ENCODE results near the gene LRRK2.

The LRRK2 gene

GRCh38 chr12:40223646-40224045 lies 1.2 kb upstream of the LRRK2 start:
- DNase-seq (ENCODE audit: low read depth in 1 of 2, low spot score in 1 of 2), result no peak
- Histone ChIP-seq H3K4me3 (replicated peaks; ENCODE audit: insufficient read depth, low read length) (peak overlapping the region; percentile 46), H3K27me3 (ENCODE audit: insufficient read depth, poor library complexity, severe bottlenecking) (no peaks in the 10 kb centered on the region), H3K27ac (replicated peaks) (peak overlapping the region; percentile 80)
- no peak for TF ChIP-seq GABPA (IDR thresholded peaks at IDR 0.05; ENCODE audit: low read depth)
- no peak for TF ChIP-seq CTCF (IDR thresholded peaks at IDR 0.05; ENCODE audit: insufficient read depth, low read length)
- TF ChIP-seq POLR2AphosphoS5 (IDR thresholded peaks at IDR 0.05; ENCODE audit: low read depth), result no peak
- TF ChIP-seq REST (IDR thresholded peaks at IDR 0.05; ENCODE audit: insufficient replicate concordance, low read depth), result no peak

GRCh38 chr12:40225337-40225983 lies 663 bp downstream of the LRRK2 start:
- Histone ChIP-seq H3K4me3 (replicated peaks; ENCODE audit: insufficient read depth, low read length) (peak overlapping the region; percentile 46), H3K27ac (replicated peaks) (peak overlapping the region; percentile 80), H3K27me3 (ENCODE audit: insufficient read depth, poor library complexity, severe bottlenecking) (no peaks in the 10 kb centered on the region)
- no peak for DNase-seq (ENCODE audit: low read depth in 1 of 2, low spot score in 1 of 2)
- TF ChIP-seq SPI1 (IDR thresholded peaks at IDR 0.05; ENCODE audit: borderline replicate concordance, low read depth) (no peak), GABPA (IDR thresholded peaks at IDR 0.05; ENCODE audit: low read depth) (no peak), POLR2AphosphoS5 (IDR thresholded peaks at IDR 0.05; ENCODE audit: low read depth) (no peak), REST (IDR thresholded peaks at IDR 0.05; ENCODE audit: insufficient replicate concordance, low read depth) (no peak), CTCF (IDR thresholded peaks at IDR 0.05; ENCODE audit: insufficient read depth, low read length) (no peak)

GRCh38 chr12:40225984-40226602 lies 1.3 kb downstream of the LRRK2 start:
- TF ChIP-seq SPI1 (IDR thresholded peaks at IDR 0.05; ENCODE audit: borderline replicate concordance, low read depth), result no peak; the same call in 1 of the 2 replicates
- TF ChIP-seq POLR2AphosphoS5 (IDR thresholded peaks at IDR 0.05; ENCODE audit: low read depth), result no peak
- no peak for TF ChIP-seq REST (IDR thresholded peaks at IDR 0.05; ENCODE audit: insufficient replicate concordance, low read depth)
- TF ChIP-seq CTCF (IDR thresholded peaks at IDR 0.05; ENCODE audit: insufficient read depth, low read length), result no peak
- no peak for TF ChIP-seq GABPA (IDR thresholded peaks at IDR 0.05; ENCODE audit: low read depth)
- Histone ChIP-seq H3K4me3 (replicated peaks; ENCODE audit: insufficient read depth, low read length) (peak overlapping the region; percentile 14; the same call in 1 of the 2 replicates), H3K27ac (replicated peaks) (no peak overlapping the region), H3K27me3 (ENCODE audit: insufficient read depth, poor library complexity, severe bottlenecking) (no peaks in the 10 kb centered on the region)
- DNase-seq (ENCODE audit: low read depth in 1 of 2, low spot score in 1 of 2), result no peak

All from HL-60 (cell line).